DND-41 (cell line): Measurements from ENCODE around the gene CADPS.
A peak's percentile ranks its signal among the peaks of the same experiment; 100 is the strongest.

Experiments used
- ATAC-seq: fragments of 200-7000 bp; cut with Tn5 transposase; 3 replicates; pipeline ENCODE4 v1.9.1; 2021; ENCODE audit warnings: low read depth; ENCODE audit not compliant: insufficient read depth
- DNase-seq: peaks from one replicate; pipeline ENCODE4 v3.0.0-alpha.2; 2020
- H2AFZ ChIP-seq: 2 replicates; pipeline ENCODE4 v1.6.0; 2012; ENCODE audit warnings: low read depth, low read length
- H3K27ac ChIP-seq: 2 replicates; pipeline ENCODE4 v1.5.1; 2012; ENCODE audit warnings: low read length, inconsistent platforms
- H3K27me3 ChIP-seq: fragments of 200-600 bp; sonication (generic); 2 replicates; pipeline ENCODE4 v1.6.0; 2012; ENCODE audit warnings: low read length, mild to moderate bottlenecking, inconsistent platforms; ENCODE audit not compliant: insufficient read depth, poor library complexity
- H3K36me3 ChIP-seq: 2 replicates; pipeline ENCODE4 v1.5.1; 2012; ENCODE audit warnings: low read length, inconsistent platforms; ENCODE audit not compliant: insufficient read depth
- H3K4me1 ChIP-seq: 2 replicates; pipeline ENCODE4 v1.5.1; 2012; ENCODE audit warnings: mild to moderate bottlenecking, low read length; ENCODE audit not compliant: insufficient read depth
- H3K4me2 ChIP-seq: 2 replicates; pipeline ENCODE4 v1.6.0; 2012; ENCODE audit warnings: mild to moderate bottlenecking, moderate library complexity, low read length, inconsistent platforms; ENCODE audit not compliant: insufficient read depth
- H3K4me3 ChIP-seq, 2 experiments: fragments of 200-600 bp in 1 of 2; shearing (Covaris generic) in 1 of 2; 2 replicates each; pipeline ENCODE4 v1.5.1; 2012 to 2016; ENCODE audit warnings: inconsistent platforms in 2 of 2, low read length in 2 of 2, mild to moderate bottlenecking in 2 of 2, low read depth in 1 of 2, moderate library complexity in 1 of 2
- H3K79me2 ChIP-seq: 2 replicates; pipeline ENCODE4 v1.6.0; 2012; ENCODE audit warnings: low read length, inconsistent platforms; ENCODE audit not compliant: insufficient read depth
- H3K9ac ChIP-seq: 2 replicates; pipeline ENCODE4 v1.6.0; 2012; ENCODE audit warnings: low read depth, mild to moderate bottlenecking, inconsistent platforms, low read length, moderate library complexity
- H3K9me3 ChIP-seq: 2 replicates; pipeline ENCODE4 v1.5.1; 2012; ENCODE audit warnings: low read length, moderate library complexity, mild to moderate bottlenecking, inconsistent platforms; ENCODE audit not compliant: insufficient read depth, severe bottlenecking
- H4K20me1 ChIP-seq: 2 replicates; pipeline ENCODE4 v1.6.0; 2012; ENCODE audit warnings: low read length; ENCODE audit not compliant: insufficient read depth
- EZH2 ChIP-seq: IDR thresholded peaks from 3 replicates; pipeline ENCODE4 v1.6.1; 2012; ENCODE audit warnings: borderline replicate concordance, low read depth, mild to moderate bottlenecking, moderate library complexity, low read length, inconsistent platforms; ENCODE audit not compliant: severe bottlenecking
- TF ChIP-seq, protein P1 (sequence below): IDR thresholded peaks from 2 replicates; pipeline ENCODE4 v1.5.1; 2012; ENCODE audit warnings: borderline replicate concordance, low read length, moderate library complexity, mild to moderate bottlenecking; ENCODE audit not compliant: poor library complexity, severe bottlenecking; ENCODE audit errors: extremely low read depth

Gene CADPS

DNA sequence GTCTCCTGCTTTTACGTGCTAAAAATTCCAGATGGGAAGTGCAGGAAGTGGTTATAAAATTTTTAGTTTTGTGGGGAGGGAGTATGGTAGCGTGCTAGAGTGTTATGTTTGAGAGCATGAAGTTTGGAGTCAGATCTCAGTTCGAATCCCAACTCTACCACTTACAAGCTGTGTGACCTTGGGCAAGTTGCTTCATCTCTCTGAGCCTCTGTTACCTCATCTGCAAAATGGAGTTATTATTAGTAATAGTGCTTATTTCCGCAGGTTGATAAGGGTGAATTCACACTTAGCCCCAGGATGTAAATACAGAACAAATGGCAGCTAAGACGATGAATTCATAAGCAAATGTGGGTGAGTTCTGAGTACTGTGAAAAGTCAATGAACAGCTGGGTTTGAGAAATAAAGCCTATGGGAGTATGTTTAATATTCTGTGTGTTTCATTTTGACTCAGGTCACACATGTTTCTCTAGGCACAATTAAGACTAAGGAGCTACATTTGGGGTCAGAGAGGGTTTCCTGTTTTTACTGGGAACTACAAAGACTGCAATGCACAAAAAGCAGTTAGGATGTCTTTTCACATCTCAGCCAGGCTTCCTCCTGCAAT is 428.8 kb downstream of the CADPS start:
- Histone ChIP-seq H3K9me3 (peaks cover 2% of the 10 kb centered on the region), H3K4me2 (peak overlapping the region; percentile 54; the same call in 1 of the 2 replicates), H3K4me1 (peaks cover 29% of the 10 kb centered on the region), H4K20me1 (no peaks in the 10 kb centered on the region), H3K9ac (no peak overlapping the region), H2AFZ (peak overlapping the region; percentile 74), H3K79me2 (no peaks in the 10 kb centered on the region), H3K27me3 (no peaks in the 10 kb centered on the region), H3K27ac (peak overlapping the region; percentile 58), H3K36me3 (no peaks in the 10 kb centered on the region), H3K4me3 (no peak overlapping the region)
- no peak for TF ChIP-seq EZH2
- TF ChIP-seq, protein P1, sequence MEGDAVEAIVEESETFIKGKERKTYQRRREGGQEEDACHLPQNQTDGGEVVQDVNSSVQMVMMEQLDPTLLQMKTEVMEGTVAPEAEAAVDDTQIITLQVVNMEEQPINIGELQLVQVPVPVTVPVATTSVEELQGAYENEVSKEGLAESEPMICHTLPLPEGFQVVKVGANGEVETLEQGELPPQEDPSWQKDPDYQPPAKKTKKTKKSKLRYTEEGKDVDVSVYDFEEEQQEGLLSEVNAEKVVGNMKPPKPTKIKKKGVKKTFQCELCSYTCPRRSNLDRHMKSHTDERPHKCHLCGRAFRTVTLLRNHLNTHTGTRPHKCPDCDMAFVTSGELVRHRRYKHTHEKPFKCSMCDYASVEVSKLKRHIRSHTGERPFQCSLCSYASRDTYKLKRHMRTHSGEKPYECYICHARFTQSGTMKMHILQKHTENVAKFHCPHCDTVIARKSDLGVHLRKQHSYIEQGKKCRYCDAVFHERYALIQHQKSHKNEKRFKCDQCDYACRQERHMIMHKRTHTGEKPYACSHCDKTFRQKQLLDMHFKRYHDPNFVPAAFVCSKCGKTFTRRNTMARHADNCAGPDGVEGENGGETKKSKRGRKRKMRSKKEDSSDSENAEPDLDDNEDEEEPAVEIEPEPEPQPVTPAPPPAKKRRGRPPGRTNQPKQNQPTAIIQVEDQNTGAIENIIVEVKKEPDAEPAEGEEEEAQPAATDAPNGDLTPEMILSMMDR, result no peak
- ATAC-seq (no peak; the same call in 2 of the 3 replicates), DNase-seq (no peak)

GRCh38 chr3:62445275-62445674 is 429.9 kb downstream of the CADPS start:
- Histone ChIP-seq H3K9ac (peak overlapping the region; percentile 26), H3K4me1 (peaks cover 29% of the 10 kb centered on the region), H3K79me2 (no peaks in the 10 kb centered on the region), H3K4me3 (peak overlapping the region in 1 of 2 experiments; percentile 16; a peak in 2 of 4 replicates), H3K9me3 (peaks cover 2% of the 10 kb centered on the region), H3K4me2 (peak overlapping the region; percentile 54), H2AFZ (peak overlapping the region; percentile 74), H3K36me3 (no peaks in the 10 kb centered on the region), H4K20me1 (no peaks in the 10 kb centered on the region), H3K27me3 (no peaks in the 10 kb centered on the region), H3K27ac (peak overlapping the region; percentile 58)
- DNase-seq (peak; percentile 33), ATAC-seq (peak; percentile 94)
- TF ChIP-seq EZH2, result no peak
- TF ChIP-seq, protein P1, result no peak

DNA sequence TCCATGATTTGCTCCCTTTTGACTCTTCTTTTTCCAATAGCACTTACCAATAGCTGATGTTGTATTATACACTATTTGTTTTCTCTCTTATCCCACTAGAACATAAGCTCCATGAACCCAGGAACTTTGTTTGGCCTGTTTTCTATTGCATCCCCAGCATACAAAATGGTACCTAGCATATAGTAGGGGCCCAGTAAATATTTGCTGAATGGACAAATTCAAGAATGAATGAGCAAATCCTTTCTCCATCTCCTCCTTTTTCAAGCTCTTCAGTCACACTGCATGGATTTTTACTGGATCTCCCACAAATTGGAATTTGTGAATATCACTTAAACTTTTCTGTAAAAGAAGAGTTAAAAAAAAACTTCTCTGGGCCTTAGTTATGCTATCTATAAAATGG is 435.2 kb downstream of the CADPS start:
- H3K27me3 ChIP-seq, result no peaks in the 10 kb centered on the region
- no peak for ATAC-seq

More for the DNA sequence above, 435.2 kb downstream of the CADPS start:
- H3K4me2 ChIP-seq, result no peak overlapping the region
- no peak overlapping the region for H2AFZ ChIP-seq
- no peak overlapping the region for H3K4me3 ChIP-seq
- H4K20me1 ChIP-seq, result no peaks in the 10 kb centered on the region
- TF ChIP-seq, protein P1, result no peak
- TF ChIP-seq EZH2, result no peak
- H3K36me3 ChIP-seq, result no peaks in the 10 kb centered on the region
- no peak overlapping the region for H3K27ac ChIP-seq
- H3K79me2 ChIP-seq, result no peaks in the 10 kb centered on the region
- peaks cover 6% of the 10 kb centered on the region for H3K4me1 ChIP-seq
- H3K9ac ChIP-seq, result no peak overlapping the region
- no peak for DNase-seq
- peaks cover 2% of the 10 kb centered on the region for H3K9me3 ChIP-seq
